ENCODE results near the gene PDLIM7.

The PDLIM7 gene

DNA sequence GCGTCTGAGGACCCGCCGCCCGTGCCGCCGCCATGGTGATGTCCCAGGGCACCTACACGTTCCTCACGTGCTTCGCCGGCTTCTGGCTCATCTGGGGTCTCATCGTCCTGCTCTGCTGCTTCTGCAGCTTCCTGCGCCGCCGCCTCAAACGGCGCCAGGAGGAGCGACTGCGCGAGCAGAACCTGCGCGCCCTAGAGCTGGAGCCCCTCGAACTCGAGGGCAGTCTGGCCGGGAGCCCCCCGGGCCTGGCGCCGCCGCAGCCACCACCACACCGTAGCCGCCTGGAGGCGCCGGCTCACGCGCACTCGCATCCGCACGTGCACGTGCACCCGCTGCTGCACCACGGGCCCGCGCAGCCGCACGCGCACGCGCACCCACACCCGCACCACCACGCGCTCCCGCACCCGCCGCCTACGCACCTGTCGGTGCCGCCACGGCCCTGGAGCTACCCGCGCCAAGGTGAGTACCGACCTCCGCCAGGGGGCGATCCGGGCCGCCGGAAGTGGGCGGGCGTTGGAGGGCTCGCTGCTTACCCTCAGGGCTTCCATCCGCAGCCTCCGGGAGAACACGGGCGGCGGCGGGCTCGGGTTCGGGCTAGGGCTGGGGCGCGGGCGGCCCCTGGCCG is 42.3 kb downstream of the PDLIM7 start:
- DNase-seq: peak in 1 of 2 donors; percentile 50

DNA sequence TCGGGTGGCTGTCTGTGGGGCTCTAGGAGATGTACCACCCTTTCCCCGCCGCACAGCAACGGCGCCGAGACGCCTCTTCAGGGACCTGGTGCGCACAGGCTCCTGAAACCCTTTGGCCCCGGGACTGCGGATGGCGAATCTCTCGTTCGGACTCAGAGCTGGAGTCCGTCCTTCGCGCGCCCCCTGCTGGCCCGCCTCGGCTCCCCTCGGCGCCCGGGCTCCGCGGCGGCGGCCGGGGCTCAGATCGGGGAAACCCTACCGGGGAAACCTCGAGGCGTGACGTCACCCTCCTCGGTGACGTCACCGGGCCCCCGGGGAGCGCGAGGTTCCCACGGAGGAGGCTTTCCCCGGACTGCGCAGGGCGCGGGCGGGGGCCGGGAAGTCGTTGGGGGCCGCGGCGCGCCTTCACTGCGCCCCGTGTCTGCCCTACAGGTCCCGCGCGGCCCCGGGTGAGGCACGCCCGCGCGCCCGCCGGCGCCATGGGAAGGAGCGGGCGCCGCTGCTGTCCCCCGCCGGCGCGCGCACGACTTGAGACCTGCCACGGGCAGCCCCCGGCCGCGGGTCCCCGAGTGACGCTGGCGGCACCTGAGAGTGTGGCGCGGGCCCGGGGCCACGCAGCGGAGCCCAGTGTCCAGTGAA is 42.9 kb downstream of the PDLIM7 start:
- DNase-seq: peak; percentile 68 to 80

DNA sequence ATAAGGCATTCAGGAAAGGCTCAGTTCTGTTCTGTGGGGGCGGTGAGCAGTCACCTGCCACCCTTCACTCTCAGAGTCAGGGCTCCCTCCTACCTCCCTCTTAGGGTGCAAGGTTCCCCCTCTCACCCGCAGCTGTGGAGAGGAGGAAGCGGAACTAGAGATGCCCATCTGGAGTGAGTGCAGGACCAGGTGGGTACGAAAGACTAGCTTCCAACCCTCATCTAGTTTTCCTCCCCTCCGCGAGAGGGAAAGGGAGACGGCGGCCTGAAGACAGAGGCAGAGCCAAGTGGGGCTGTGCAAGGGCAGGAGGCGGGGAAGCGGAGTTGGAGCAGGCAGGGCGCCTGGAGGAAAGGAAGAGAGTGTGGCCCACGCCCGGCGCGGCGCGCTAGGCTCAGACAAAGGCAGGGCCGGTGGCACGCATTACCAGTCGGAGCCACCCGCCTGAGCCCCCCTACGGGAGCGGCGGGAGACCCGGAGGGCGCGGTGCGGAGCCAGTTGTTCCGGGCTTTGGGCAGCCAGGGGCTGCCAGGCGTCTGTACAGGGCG is 43.5 kb downstream of the PDLIM7 start:
- peak in 1 of 2 donors; percentile 47 for DNase-seq

DNA sequence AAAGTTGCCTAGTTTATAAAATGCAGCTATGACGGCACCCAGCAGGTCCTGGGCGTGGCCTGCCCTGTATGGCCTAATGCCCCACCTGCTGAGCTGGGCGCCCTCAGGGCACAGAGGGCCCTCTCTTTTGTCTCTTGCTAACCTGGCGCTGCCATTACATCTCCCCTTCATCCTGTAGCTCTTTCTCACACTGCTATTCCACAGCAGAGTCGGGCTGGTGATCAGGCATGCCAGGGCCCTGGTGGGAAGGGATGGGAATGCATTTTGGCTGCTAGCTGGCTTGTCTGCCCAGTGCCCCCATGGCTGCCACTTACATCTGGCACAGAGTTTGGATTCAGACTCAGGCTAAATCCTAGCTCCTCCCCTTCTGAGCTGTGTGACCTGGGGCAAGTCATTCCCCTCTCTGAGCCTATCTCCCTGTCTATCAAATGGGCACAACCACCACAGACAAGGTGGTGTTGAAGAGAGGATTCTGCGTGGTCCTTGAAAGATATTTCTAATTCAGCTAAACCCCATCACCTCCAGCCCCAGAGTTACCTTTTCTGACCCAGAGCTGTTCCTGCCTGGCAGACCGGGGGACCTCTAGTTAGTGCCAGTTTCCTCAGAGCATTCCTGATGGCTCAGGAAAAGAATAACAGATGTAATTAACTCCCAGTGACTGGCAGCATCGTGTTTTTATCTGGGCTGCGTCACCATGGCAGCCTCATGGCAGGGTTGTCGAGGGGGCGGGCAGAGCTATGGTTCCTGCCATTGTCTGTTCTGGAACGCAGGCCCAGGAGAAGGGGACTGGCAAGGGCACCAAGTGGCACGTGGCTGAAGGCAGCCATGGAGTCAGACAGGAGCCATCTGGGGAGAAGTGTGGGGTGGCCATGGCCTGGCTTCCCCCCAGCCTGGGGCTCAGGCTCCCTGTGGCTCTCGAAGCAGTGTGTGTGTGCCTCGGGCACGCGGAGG is 44.4 kb downstream of the PDLIM7 start:
- peak; percentile 36 to 41 for DNase-seq

DNA sequence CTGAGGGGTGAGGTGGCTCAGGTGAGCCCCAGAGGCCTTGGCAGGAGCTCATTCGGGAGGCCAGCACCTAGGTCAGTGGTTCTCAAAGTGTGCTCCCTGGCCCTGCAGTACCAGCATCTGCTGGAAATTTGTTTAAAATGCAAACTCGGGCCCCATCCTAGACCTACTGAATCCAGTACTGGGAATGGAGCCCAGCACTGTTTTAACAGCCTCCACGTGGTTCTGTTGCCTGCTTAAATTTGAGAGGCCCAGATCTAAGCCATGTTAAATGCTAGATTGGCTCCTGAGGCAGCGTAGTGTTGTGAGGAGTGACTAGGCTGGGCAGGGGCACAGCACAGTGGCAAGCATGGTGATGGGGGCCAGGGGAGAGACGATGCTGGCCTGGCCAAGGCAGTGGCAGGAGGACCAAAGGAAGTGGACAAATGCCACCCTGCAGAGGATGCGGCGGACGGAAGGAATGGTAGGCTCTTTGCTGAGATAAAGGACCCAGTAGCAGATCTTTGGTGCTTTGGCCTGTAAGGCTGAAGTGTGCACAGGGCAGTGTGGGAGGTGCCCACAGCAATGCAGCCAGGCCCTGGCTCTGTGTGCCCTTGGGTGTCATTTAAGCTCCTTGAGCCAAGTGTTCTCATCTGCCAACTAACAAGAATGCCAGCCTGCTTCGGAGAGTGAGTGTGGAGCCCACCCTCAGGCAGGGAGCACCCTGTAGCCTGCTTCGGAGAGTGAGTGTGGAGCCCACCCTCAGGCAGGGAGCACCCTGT is 46.6 kb downstream of the PDLIM7 start:
- peak; percentile 25 to 53 for DNase-seq

DNA sequence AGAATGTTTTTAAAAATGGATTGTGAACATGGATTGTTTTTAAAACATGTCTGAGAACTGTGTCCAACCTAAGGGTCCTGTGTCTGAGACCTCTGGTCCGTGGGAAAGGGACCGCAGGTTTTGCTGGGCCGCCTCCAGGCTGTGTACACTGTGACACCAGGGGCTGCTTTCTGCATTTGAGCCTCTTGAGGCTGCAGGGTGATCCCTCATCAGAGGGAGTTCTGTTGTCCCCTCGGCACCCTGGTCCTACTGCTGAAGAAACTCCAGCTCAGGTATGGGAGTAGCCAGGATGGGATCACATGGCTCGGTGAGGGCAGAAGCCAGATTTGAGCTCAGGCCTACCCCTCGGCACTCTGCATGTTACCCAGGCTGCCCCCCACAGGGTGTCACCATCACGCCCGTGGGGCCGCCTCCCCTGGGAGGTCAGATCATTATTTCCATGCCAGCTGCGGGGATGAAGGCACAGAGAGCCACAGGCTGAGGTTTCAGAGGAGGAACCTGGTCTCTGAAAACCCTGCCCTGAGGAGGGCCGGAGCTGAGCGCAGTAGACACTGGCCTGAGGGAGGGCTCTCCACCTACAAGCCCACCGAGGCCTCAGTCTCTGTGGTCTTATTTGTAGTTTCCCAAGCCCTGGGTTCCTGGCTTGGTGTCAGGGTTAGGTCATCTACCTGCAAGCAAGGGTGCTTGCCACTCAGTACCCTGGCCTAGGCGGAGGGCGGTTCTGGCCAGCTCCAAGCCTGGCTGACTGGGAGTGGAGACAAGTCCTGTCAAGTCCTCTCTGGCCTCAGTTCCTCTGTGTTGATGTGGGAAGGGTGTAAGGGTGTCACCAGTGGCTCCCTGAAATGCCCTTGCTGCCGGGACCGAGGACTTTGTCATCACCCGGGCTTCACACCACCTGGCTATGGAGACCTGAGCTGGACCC is 48.0 kb downstream of the PDLIM7 start:
- no peak for DNase-seq

DNA sequence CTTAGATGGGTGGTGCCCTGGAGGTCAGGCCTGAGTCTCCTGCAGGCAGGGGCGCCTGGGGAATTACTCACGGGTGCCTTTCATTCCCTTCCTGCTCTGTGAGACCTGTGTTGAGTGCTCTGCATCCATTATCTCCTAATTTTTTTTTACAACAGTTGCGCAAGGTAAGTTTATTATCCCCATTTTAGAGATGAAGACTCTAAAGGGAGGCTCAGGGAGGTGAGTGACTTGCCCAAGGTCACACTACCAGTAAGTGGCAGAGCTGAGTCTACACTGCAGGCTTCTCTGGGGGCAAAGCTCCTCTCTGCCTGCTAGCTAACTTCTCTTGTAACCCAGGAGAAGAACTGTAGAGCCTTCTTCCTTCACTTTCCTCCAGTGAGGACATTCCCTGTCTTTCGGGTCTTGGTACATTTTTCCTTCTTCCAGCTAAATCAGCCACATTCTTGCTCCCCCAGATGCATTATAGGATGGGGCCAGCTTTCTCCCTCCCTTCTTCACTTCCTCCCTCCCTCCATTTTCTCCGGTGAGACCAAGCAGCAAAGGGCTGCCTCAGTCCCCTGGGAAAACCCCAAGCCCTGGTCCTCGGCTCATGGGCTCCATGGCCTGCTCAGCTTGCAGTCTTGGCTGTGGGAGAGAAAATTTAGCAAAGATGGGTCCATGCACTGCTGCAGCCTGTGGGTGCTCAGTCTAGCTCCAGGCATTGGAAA is 49.0 kb downstream of the PDLIM7 start:
- DNase-seq: no peak

DNA sequence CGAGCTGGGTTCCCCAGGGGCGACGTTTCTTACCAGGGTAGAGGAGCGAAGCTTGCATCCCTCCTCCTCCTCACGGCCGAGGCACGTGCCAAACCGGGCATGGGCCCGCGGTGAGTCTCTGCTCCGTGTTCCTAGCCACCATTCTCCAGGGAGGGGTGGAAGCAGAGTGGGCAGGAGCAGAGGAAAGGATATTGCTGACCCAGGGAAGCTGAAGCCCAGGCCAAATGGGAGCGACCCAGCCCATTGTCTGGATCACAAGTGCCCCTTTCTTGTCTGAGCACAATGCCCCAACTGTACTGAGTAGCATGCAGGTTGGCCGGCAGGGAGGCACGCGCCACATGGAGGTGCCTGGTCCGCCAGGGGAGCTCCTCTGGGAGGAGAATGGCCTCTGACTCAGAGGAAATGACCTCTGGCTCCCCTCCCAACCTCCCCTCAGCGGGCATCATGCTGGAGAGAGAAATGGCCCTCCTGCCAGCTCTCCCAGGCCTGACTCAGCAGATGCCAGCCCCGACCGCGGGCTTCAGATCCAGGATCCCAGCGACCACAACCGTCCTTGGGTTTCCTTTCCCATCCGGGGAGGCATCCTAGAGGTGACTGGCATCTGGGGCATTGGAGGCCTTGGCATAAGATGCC is 49.7 kb downstream of the PDLIM7 start:
- peak; percentile 83 to 84 for DNase-seq

DNA sequence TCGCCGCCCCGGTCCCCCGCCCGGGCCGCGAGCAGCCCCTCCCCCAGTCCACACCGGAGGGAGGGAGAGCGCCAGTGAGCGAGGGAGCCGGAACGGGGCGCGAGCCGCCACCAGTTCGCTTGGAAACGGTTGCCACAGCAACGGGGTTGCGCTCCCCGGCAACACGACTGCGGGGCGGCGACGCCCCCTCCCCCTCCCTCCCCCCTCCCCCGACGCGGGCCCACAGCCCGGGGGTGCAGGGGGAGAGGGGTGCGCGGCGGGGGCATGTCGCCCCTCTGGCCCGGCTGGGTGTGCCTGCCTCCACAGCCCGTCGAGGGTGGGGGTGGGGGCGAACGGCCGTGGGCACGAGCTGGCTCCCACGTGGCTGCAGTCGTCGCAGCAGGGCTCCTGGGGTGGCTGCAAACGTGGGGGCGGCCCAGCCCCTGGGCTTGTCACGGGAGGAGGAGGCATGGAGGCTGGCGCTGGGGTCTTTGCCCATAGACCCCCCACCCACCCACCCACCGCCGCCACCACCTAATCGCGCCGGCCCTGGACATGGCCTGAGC is 50.3 kb downstream of the PDLIM7 start:
- peak; percentile 61 to 74 for DNase-seq

DNA sequence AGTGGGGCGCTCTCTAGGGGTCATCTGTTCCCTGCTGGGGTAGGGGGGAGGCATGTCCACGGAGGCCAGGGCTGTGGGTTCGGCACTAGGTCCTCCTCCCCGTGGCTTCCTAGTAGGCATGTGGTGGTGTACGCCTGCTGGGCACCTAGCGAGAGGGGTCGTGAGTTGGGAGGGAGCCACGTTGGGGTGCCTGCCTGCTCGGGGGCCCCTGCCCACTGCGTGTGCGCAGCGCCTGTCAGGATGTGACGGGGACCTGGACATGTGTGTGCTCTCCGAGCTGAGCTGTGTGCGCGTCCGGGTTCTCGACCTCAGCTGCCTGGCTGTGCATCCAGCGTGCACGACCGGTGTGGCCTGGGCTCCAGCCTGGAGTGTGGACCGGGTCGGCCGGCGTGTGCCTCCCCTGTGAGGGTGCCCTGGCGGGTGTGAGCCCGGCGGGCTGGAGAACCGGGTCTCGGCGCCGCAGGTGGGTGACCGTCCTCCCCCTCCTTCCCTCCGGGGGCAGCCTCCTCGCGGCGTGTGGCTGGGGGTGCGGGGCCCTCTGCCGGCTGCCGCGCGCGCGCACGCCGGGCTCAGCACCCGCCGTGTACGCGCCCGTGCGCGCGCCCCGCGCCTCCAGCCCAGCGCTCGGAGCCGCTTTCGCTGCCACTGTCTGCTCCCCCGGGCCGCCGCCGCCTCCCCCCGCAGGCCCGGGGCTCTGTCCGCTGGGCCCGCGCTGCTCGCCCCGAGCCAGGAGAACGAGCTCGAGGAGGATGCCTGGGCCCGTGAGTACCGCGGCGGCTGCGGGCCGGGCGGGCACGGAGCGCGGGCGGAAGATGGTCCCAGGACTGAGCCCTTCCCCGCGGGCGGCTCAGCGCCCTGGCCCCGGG is 51.0 kb downstream of the PDLIM7 start, which contains the start of gene PRR7:
PRR7 (plus strand) TSS at position 615 of the 866 bp plus-strand sequence. CDS start 8,254 bp downstream, outside the sequence.
- peak; percentile 56 to 74 for DNase-seq

DNA sequence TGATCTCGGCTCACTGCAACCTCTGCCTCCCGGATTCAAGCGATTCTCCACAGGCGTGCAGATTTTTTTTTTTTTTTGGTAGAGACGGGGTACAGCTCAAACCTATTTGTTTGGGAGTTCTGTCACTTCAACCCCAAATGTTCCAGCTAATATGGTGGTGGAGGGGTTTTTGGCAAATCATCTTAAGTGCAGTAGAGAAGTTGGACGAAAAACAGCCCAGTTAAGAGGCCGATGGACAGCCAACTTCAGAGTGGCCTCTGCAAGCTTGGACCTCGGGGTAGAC is 51.5 kb downstream of the PDLIM7 start:
- DNase-seq: no peak

DNA sequence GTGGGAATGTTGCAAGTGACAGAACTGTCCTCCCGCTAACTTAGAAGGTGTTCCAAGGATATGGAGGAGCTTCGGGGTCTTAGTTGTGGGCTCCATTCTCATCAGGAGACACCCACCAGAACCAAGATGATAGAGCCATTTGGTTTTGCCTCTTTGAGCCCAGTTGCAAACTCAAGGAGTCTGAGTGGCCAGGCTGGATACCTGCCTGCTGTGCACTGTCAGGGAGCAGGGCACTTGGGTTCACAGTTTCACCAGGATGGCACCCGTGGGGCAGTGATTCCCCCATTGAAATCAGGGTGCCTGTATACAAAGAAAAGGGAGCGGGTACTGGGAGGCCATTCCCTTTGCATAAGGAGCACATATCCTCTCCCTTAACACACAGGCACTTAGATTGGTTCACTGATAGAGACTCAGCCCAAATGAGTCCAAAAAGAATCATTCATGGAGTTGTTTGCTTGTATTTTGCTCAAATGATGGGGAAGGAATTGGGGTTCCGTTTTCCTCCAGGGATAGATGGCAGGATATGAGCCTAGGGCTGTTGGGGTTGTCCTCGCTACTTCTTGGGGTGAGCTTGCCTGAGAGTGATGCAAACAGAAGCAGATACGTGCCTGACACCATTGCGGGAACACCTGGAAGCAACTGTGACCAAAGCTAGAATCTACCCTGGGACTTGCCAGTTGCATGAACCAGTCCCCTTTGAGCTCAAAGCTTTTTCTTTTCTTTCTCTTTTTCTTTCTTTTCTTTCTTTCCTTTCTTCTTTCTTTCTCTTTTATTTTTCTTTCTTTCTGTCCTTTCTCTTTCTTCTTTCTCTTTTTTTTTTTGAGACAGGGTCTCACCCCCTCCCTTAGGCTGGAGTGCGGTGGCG is 52.1 kb downstream of the PDLIM7 start:
- no peak for DNase-seq

DNA sequence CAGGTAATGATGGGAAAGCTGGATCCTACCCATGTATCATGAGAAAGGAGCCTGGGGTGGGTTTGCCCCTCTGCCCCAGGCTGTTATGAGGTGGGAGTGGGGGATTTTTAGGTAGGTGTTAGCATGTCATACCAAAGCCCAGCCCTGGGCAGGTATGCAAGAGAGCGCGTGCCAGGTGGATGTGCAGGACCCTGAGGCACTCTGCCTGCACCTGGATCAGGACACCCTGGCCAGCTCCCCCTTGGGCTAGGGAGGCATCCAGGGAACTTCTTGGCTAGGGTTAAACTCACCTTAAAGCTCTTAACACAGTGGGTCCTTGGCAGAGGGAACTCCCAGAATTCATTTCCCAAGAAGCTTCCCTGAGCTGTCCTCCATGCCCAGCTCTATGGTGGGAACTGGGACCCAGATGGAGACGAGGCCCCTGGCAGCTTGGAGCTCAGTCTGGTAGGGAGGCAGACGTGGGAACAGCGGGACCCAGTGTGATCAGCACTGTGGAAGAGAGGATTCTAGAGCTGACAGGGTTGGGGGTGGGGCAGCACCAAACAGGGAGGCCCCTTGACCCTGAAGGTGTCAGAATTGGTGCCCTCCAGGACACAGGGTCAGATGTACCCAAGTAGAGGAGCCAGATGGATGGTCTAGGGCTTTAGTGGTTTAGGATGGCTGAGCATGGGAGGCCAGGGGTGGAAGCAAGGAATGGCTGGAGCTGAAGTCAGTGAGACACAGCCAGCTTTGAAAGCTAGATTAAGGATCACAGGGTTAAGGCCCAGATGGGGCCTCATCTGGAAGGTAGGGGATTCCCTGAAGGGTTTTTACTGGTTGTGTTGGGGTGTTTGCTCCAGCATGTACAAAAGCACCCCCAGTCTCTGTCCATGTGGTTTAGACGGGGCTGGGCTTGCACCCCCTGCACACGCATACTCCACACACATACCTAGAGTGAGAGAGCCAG is 53.0 kb downstream of the PDLIM7 start:
- DNase-seq: no peak

DNA sequence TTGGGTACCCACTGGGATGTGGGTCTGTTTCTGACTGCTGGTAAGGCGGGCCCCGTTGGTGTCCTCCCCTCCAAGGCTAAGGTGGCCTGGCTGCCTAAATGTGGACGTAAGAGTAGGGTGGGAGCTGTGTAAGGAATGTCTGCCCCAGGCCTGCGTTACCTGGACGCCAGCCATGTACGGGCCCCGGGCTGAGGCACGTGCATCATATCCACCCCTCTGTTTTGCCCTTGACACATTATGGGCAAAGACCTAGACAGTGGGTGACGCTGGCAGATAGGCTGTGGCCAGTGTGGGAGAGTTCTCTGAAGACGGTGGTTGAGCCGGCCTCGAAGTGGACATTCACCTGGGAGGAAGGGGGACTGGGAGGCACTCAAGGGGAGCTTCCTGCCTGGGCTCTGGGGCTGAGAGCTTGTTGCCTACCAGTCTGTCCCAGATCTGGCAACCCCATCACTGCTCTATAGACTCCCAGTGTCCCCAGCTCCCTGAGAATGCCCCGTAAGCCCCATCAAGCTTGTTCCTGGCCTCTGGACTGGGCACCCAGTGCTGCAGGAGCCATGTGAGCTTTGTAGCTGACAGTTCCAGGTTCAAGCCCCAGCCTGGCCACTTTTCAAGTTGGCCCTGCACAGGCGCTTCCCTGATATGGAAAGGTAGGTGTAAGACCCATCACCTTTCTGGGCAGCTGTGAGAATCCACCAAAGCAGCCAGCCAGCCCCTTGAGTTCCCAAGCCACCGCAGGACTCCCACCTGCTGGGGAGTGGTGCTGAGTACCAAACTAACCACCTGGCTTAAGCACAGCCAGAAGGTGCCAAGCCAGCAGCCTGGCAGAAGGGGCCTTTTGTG is 54.0 kb downstream of the PDLIM7 start:
- DNase-seq: no peak

DNA sequence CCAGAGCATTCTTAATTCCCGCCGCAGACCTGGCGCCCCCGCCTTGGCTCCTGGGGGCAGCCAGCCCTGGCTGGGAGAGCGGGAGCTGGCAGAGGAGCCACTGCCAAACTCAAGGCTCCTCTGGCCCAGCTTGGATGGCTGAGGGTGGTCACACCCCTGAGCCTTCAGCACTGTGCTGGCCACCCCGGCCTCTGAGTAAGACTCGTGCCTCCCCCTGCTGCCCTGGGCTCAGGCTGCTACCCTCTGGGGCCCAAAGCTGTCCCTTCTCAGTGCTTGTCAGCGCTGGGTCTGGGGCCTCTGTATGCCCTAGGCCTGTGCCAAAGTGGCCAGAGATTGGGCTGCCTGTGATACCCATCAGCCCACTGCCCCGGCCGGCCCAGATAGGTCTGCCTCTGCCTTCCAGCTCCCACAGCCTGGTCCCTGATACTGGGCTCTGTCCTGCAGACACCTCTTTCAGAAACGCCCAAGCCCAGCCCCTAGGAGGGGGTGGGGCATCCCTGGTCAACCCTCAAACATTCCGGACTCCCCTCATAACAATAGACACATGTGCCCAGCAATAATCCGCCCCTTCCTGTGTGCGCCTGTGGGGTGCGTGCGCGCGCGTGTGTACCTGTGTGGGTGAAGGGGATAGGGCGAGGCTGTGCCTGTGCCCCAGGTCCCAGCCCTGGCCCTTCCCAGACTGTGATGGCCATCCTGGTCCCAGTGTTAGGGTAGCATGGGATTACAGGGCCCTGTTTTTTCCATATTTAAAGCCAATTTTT is 55.2 kb downstream of the PDLIM7 start:
- DNase-seq: no peak

Data from hippocampal formation (tissue), 2 donors.